ENCODE measurements around the gene ZNF398. TPM values are rescaled to one million over a fixed set of nuclear protein-coding genes. Genes with fewer than 3 reads are reported as not detected.

Gene ZNF398
- total and polyA plus RNA-seq, 11 donors, result 2.1 to 14.4 (median 8.4) TPM

GRCh38 chr7:149161241-149161848 is 14.1 kb downstream of the ZNF398 start:
- no peak for TF ChIP-seq POLR2A (IDR thresholded peaks at IDR 0.05)
- TF ChIP-seq CTCF (IDR thresholded peaks at IDR 0.05), result no peak
- no peaks in the 10 kb centered on the region for H3K9me3 ChIP-seq
- peaks cover 0 to 84% (median 58%) of the 10 kb centered on the region in 9 donors for H3K36me3 ChIP-seq
- no peak for ATAC-seq
- no peaks in the 10 kb centered on the region for H3K27me3 ChIP-seq
- DNase-seq, result no peak
- 58 to 67% (median 64%) methylated on average over 5 of the region's 5 CpGs for WGBS, 4 donors
- no peak overlapping the region for H3K4me3 ChIP-seq
- H3K4me1 ChIP-seq, result peaks cover 0 to 4% (median 0%) of the 10 kb centered on the region in 12 donors
- no peak overlapping the region for H3K27ac ChIP-seq
- intact Hi-C loops (cut with DNase I), result no loop called here

GRCh38 chr7:149166142-149166541 is 18.9 kb downstream of the ZNF398 start:
- Histone ChIP-seq H3K9me3 (no peaks in the 10 kb centered on the region), H3K27me3 (no peaks in the 10 kb centered on the region), H3K36me3 (peaks cover 0 to 97% (median 86%) of the 10 kb centered on the region in 9 donors), H3K27ac (no peak overlapping the region), H3K4me3 (no peak overlapping the region), H3K4me1 (peaks cover 0 to 2% (median 0%) of the 10 kb centered on the region in 12 donors)
- no peak for DNase-seq
- ATAC-seq, result no peak
- intact Hi-C loops (cut with DNase I), result no loop called here
- no peak for TF ChIP-seq POLR2A (IDR thresholded peaks at IDR 0.05)
- TF ChIP-seq CTCF (IDR thresholded peaks at IDR 0.05), result no peak
- WGBS, 4 donors, result 39 to 72% (median 51%) methylated on average over 1 of the region's 1 CpG

GRCh38 chr7:149166630-149167352 is 19.5 kb downstream of the ZNF398 start:
- ATAC-seq (no peak), DNase-seq (no peak)
- no peak overlapping the region for H3K4me3 ChIP-seq
- intact Hi-C loops (cut with DNase I), result no loop called here
- no peaks in the 10 kb centered on the region for H3K27me3 ChIP-seq
- H3K27ac ChIP-seq, result no peak overlapping the region
- TF ChIP-seq CTCF (IDR thresholded peaks at IDR 0.05) (no peak), POLR2A (IDR thresholded peaks at IDR 0.05) (no peak)
- H3K9me3 ChIP-seq, result no peaks in the 10 kb centered on the region
- no peaks in the 10 kb centered on the region for H3K4me1 ChIP-seq
- peaks cover 0 to 97% (median 87%) of the 10 kb centered on the region in 9 donors for H3K36me3 ChIP-seq

GRCh38 chr7:149171892-149172533 is 24.8 kb downstream of the ZNF398 start:
- peaks cover 0 to 99% (median 87%) of the 10 kb centered on the region in 9 donors for H3K36me3 ChIP-seq
- DNase-seq (no peak), ATAC-seq (no peak)
- no peaks in the 10 kb centered on the region for H3K27me3 ChIP-seq
- no peaks in the 10 kb centered on the region for H3K4me1 ChIP-seq
- no peak overlapping the region for H3K27ac ChIP-seq
- no peak overlapping the region for H3K4me3 ChIP-seq
- H3K9me3 ChIP-seq, result no peaks in the 10 kb centered on the region
- WGBS, 4 donors, result 81 to 84% (median 83%) methylated on average over 9 of the region's 9 CpGs
- intact Hi-C loops (cut with DNase I), result no loop called here
- TF ChIP-seq CTCF (IDR thresholded peaks at IDR 0.05) (no peak), POLR2A (IDR thresholded peaks at IDR 0.05) (no peak)
